H1 (cell line): ENCODE measurements around the gene TRA2A. TPM values are rescaled to one million over a fixed set of nuclear protein-coding genes. Genes with fewer than 3 reads are reported as not detected.

ENCODE experiments used
- EZH2 ChIP-seq: fragments of 200-600 bp; sonication (generic); IDR thresholded peaks from 2 replicates; pipeline ENCODE4 v1.7.1; 2012; ENCODE audit warnings: low read depth, mild to moderate bottlenecking, moderate library complexity, low read length, inconsistent platforms; ENCODE audit not compliant: severe bottlenecking
- RBBP5 ChIP-seq: IDR thresholded peaks from 2 replicates; pipeline ENCODE4 v1.7.1; 2012; ENCODE audit warnings: low read depth, mild to moderate bottlenecking, inconsistent platforms, low read length, moderate library complexity, borderline replicate concordance
- RXRA ChIP-seq: IDR thresholded peaks from 2 replicates; pipeline ENCODE4 v1.6.1; 2011; ENCODE audit warnings: low read depth, mild to moderate bottlenecking, low read length, moderate library complexity; ENCODE audit not compliant: insufficient read depth
- ZNF274 ChIP-seq: IDR thresholded peaks from 2 replicates; pipeline ENCODE4 v1.7.0; 2012; ENCODE audit warnings: low read length, borderline replicate concordance; ENCODE audit errors: extremely low read depth
- polyA plus RNA-seq, 7 experiments: library from polyadenylated mRNA; depleted of rRNA in 3 of 7; stranded (reverse) in 5 of 7; unstranded in 2 of 7; fragments of >200 nt in 5 of 7; fragments of 200-250 nt in 2 of 7; gene quantifications; 1 replicate in 5 of 7; 2 replicates in 1 of 7; 4 replicates in 1 of 7; pipeline versions ENCODE4 v1.2.1 to v1.2.3, GENCODE V29; 2011 to 2013; ENCODE audit warnings: missing spikeins in 2 of 7, mixed read lengths in 2 of 7
- total RNA-seq: library from RNA; stranded (reverse); fragmentation: NEBNext Ultra II Directional; extraction: Animal tissue kit (Norgen Biotek cat#: 25700); gene quantifications from 2 replicates; pipeline ENCODE4 v1.2.1, GENCODE V29; 2021
- TF ChIP-seq, protein P1 (sequence below): IDR thresholded peaks from 2 replicates; pipeline ENCODE4 v1.6.1; 2011; ENCODE audit warnings: low read length, improper control_type of control experiment

TRA2A gene
- total and polyA plus RNA-seq, 2 of the 8 experiments (the other 6 are each of a cell fraction or from before 2014, with no cell fraction given) = 116 to 125 TPM

DNA sequence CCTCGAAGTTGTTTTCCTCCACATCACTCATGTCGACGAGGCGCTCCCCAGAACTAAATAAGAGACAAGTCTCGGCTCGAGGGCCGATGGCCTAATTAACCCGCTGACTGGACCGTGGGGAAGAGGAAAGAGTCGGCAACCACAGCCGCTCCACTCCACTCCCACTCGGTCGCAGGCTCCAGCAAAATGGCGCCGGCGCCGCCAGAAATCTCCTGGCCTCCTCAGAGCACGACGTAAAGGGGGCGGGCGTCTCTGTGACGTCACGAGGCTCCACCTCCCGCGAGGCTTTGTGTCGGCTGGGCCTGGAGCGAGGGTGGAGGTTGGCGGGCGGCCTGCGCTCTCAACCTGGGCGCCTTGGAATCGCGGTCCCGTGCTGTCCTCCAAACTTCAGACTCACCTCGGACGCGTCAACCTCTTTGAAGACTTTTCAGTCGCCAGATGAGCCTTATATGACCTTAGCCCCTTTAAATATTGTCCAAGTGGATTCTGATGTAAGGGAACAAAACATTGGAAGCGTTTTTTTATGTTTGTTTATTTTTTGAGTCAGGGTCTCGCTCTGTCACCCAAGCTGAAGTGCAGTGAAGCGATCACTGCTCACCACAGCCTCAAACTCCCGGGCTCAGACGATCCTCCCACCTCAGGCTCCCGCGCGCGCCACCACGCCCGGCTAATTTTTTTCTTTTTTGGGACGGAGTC is at the start of gene TRA2A (continued):
- TF ChIP-seq ZNF274 (no peak), RBBP5 (no peak), RXRA (no peak), EZH2 (no peak)
- TF ChIP-seq, protein P1, sequence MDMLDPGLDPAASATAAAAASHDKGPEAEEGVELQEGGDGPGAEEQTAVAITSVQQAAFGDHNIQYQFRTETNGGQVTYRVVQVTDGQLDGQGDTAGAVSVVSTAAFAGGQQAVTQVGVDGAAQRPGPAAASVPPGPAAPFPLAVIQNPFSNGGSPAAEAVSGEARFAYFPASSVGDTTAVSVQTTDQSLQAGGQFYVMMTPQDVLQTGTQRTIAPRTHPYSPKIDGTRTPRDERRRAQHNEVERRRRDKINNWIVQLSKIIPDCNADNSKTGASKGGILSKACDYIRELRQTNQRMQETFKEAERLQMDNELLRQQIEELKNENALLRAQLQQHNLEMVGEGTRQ = no peak
- TF ChIP-seq, all 59 proteins: peak for 22
